Activated T-helper 17 cell treated with anti-CD3 and anti-CD28 coated beads, Interleukin-2, amount 50 U/mL, for 72 hours (primary cell): ENCODE measurements around the gene ZNF501. TPM values are rescaled to one million over a fixed set of nuclear protein-coding genes. Genes with fewer than 3 reads are reported as not detected.

Experiments
- ATAC-seq: fragments of 150-1000 bp; cut with Tn5 transposase; replicated peaks from 2 replicates; pipeline ENCODE4 v1.10.0; 2021; ENCODE audit warnings: mild to moderate bottlenecking, moderate library complexity
- H3K27ac Mint-ChIP-seq: one replicate; pipeline ENCODE4 v1.8.0; 2022; ENCODE audit warnings: mixed read lengths
- H3K27me3 Mint-ChIP-seq: one replicate; pipeline ENCODE4 v1.8.0; 2022; ENCODE audit warnings: mixed read lengths
- H3K36me3 Mint-ChIP-seq: one replicate; pipeline ENCODE4 v1.8.0; 2022; ENCODE audit warnings: low read depth, mild to moderate bottlenecking, mixed read lengths
- H3K4me1 Mint-ChIP-seq: one replicate; pipeline ENCODE4 v1.8.0; 2022; ENCODE audit warnings: mixed read lengths
- H3K4me3 Mint-ChIP-seq: one replicate; pipeline ENCODE4 v1.8.0; 2022; ENCODE audit warnings: mild to moderate bottlenecking, mixed read lengths
- H3K9me3 Mint-ChIP-seq: one replicate; pipeline ENCODE4 v1.8.0; 2022; ENCODE audit warnings: mixed read lengths
- total RNA-seq, 2 donors: library from RNA; stranded (reverse); gene quantifications; one replicate each; pipeline ENCODE4 v1.2.3, GENCODE V29; 2022

ZNF501 gene
- total RNA-seq, 2 donors from 2014 or later, result 0.73 to 1.7 TPM

DNA sequence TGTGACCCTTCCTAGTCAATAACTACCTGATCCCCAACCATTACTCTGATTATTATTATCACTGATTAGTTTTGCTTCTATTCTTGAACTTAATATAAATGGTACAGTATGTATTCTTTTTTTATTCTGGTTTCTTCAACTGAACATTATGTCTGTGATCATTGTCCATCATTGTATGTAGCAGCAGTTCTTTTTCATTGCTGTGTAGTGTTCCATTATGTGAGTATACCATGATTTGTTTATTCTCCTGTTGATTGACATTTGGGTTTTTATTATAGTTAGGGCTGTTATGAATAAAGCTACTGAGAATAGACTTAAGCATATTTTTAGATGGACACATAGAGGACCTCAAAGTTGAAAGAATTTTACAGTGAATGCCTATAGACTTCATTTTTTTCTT is 34.8 kb downstream of the ZNF501 start:
- no peaks in the 10 kb centered on the region for H3K4me1 Mint-ChIP-seq
- no peaks in the 10 kb centered on the region for H3K27me3 Mint-ChIP-seq
- no peak overlapping the region for H3K27ac Mint-ChIP-seq
- H3K4me3 Mint-ChIP-seq, result no peak overlapping the region
- peaks cover 27% of the 10 kb centered on the region for H3K36me3 Mint-ChIP-seq
- no peaks in the 10 kb centered on the region for H3K9me3 Mint-ChIP-seq
- no peak for ATAC-seq

DNA sequence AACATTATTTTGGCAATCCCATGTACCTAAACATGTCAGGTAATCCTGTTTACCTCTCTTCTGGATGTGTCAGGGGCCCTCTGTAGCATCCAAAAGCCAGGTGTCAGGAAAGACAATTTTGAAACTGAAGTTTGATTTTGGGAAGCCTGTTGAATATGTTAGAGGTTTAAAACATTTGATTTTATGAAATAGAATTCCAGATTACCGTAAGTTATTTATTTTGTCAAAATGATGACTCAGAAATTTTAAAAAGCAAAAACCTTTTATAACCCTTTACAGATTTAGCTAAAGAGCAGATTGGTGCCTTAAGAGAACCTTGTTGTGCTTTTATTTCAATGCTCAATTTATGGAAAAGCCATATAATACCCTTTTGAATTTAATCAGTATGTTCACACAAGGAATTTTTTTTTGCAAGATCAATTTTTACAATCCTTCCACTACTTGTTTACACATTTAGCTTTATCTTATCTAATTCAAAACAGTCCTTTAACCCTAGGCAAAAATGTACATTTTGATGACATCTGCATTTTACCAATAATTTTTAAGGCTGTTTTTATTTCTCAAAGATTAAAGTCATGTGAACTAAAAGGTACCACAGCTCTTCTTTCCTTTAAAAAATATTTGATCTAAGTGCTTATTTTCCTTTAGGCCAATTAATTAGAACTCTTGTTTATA is 42.1 kb downstream of the ZNF501 start:
- peaks cover 6% of the 10 kb centered on the region for H3K9me3 Mint-ChIP-seq
- H3K36me3 Mint-ChIP-seq, result peaks cover 25% of the 10 kb centered on the region
- no peaks in the 10 kb centered on the region for H3K27me3 Mint-ChIP-seq
- no peak overlapping the region for H3K4me3 Mint-ChIP-seq
- no peak overlapping the region for H3K27ac Mint-ChIP-seq
- no peaks in the 10 kb centered on the region for H3K4me1 Mint-ChIP-seq
- ATAC-seq, result no peak

DNA sequence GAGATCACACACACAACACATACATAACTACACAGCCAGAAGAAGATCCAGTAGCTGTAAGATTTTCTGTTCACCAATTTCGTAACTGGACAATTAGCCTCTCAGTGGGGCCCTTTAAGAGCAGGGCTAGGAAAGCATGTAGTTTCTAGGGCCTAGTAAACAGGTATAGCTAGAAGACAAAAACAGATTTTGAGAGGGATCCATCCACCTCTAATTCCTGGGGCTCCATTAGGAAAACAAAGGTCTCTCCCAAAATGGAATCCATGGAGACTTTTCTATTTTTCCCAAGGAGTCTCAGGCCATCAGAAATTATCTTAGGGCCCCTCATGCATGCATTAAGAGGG is 42.6 kb downstream of the ZNF501 start:
- no peak overlapping the region for H3K4me3 Mint-ChIP-seq
- peaks cover 25% of the 10 kb centered on the region for H3K36me3 Mint-ChIP-seq
- H3K27me3 Mint-ChIP-seq, result no peaks in the 10 kb centered on the region
- H3K27ac Mint-ChIP-seq, result no peak overlapping the region
- no peak for ATAC-seq
- H3K4me1 Mint-ChIP-seq, result no peaks in the 10 kb centered on the region
- peaks cover 6% of the 10 kb centered on the region for H3K9me3 Mint-ChIP-seq

DNA sequence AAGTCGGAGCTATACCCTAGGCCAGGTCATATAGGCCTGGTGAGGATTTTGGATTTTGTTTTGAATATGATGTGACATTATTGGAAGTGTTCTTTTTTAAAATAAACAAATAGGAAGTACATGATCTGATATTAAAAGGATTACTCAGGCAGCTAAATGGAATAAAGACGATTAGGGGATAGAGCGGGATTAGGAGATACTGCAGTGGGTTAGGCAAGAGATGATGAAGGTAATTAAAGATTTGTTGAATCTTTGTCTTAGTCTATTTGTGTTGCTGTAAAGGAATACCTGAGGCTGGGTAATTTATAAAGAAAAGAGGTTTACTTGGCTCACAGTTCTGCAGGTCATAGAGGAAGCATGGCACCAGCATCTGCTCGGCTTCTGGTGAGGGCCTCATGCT is 53.5 kb downstream of the ZNF501 start:
- no peak for ATAC-seq
- H3K36me3 Mint-ChIP-seq, result peaks cover 24% of the 10 kb centered on the region
- no peak overlapping the region for H3K27ac Mint-ChIP-seq

More for the DNA sequence above, 53.5 kb downstream of the ZNF501 start:
- Mint-ChIP-seq H3K4me3 (no peak overlapping the region), H3K9me3 (no peaks in the 10 kb centered on the region), H3K27me3 (no peaks in the 10 kb centered on the region), H3K4me1 (no peaks in the 10 kb centered on the region)

Other genes starting within 250 kb of the ZNF501 start
- gene ZKSCAN7, start 174.4 kb upstream of the ZNF501 start, total RNA-seq, result 1 to 10 TPM in 1 of 2 donors, under 1 TPM in 1; 0.78 to 1.6 TPM
- under 1 TPM in 1 of 2 donors, not detected in 1; 0.08 TPM for gene ZNF660, start 144.7 kb upstream of the ZNF501 start, total RNA-seq
- 1 to 10 TPM; 7.9 to 8.4 TPM for gene ZNF197, start 104.6 kb upstream of the ZNF501 start, total RNA-seq
- 1 to 10 TPM; 1.6 to 3.0 TPM for gene ZNF35, start 80.9 kb upstream of the ZNF501 start, total RNA-seq
- gene ZNF502, start 17.0 kb upstream of the ZNF501 start, total RNA-seq, result 1 to 10 TPM in 1 of 2 donors, under 1 TPM in 1; 0.73 to 1.5 TPM
- 10 to 100 TPM; 21.0 to 26.1 TPM for gene KIAA1143, start 32.0 kb downstream of the ZNF501 start, total RNA-seq
- gene KIF15, start 32.2 kb downstream of the ZNF501 start, total RNA-seq, result 10 to 100 TPM; 25.3 to 34.7 TPM
- gene TMEM42, start 132.3 kb downstream of the ZNF501 start, total RNA-seq, result 1 to 10 TPM; 6.9 to 7.3 TPM
- not detected for gene TGM4, start 145.0 kb downstream of the ZNF501 start, total RNA-seq
- 10 to 100 TPM; 20.5 to 50.5 TPM for gene ZDHHC3, start 246.5 kb downstream of the ZNF501 start, total RNA-seq
- gene EXOSC7, start 246.6 kb downstream of the ZNF501 start, total RNA-seq, result 10 to 100 TPM; 47.0 to 70.5 TPM